ENCODE measurements around the gene CBX8. TPM values are rescaled to one million over a fixed set of nuclear protein-coding genes. Genes with fewer than 3 reads are reported as not detected.

The CBX8 gene
- total RNA-seq, 1 experiment from 2014 or later = 36.6 TPM

- Mint-ChIP-seq H3K27ac (ENCODE audit: unreplicated experiment) (no peak overlapping the region), H3K36me3 (ENCODE audit: insufficient read depth, unreplicated experiment) (no peaks in the 10 kb centered on the region), H3K4me3 (ENCODE audit: unreplicated experiment) (no peak overlapping the region), H3K4me1 (ENCODE audit: low read depth, unreplicated experiment) (no peaks in the 10 kb centered on the region), H3K27me3 (ENCODE audit: insufficient read depth, unreplicated experiment) (no peaks in the 10 kb centered on the region), H3K9me3 (ENCODE audit: unreplicated experiment) (no peaks in the 10 kb centered on the region)
- CTCF ChIA-PET = interaction anchor here (1.0 to 1.5 kb wide), 3 partner anchors 7 to 23 kb away, joined by 3 to 4 read pairs (median 4); no protein-coding TSS in a partner anchor
- BruUV-seq (replicated peaks) = no TSS peak
- intact Hi-C loops (cut with micrococcal nuclease; ENCODE audit: unreplicated experiment) = no loop called here
- H3K4me3 ChIP-seq (ENCODE audit: low read depth, low read length) = no peak overlapping the region
- DNase-seq = no peak
- no peaks in the 10 kb centered on the region for H3K27me3 ChIP-seq (replicated peaks; ENCODE audit: control insufficient read depth, insufficient read depth, low read length)
- POLR2A ChIA-PET = interaction anchor here (0.6 to 2.2 kb wide), 2 partner anchors 21 to 22 kb away, joined by 3 to 12 read pairs; partner anchors contain the start of gene CBX4
- no peaks in the 10 kb centered on the region for H3K9me3 ChIP-seq
- no peaks in the 10 kb centered on the region for H3K36me3 ChIP-seq (ENCODE audit: control insufficient read depth, insufficient read depth, low read length)
- TF ChIP-seq CTCF (IDR thresholded peaks at IDR 0.05; ENCODE audit: insufficient read depth in 1 of 2, low read depth in 1 of 2, low read length in 1 of 2, severe bottlenecking in 1 of 2, unreplicated experiment in 1 of 2) = no peak
- H3K4me1 ChIP-seq = peaks cover 20% of the 10 kb centered on the region
Observed at GRCh38 chr17:79818026-79818758, 21.3 kb upstream of the CBX8 start.

- Histone ChIP-seq H3K27me3 (replicated peaks; ENCODE audit: control insufficient read depth, insufficient read depth, low read length) (no peaks in the 10 kb centered on the region), H3K4me1 (peaks cover 39% of the 10 kb centered on the region), H3K4me3 (ENCODE audit: low read depth, low read length) (no peak overlapping the region), H3K36me3 (ENCODE audit: control insufficient read depth, insufficient read depth, low read length) (no peaks in the 10 kb centered on the region), H3K9me3 (no peaks in the 10 kb centered on the region)
- no TSS peak for BruUV-seq (replicated peaks)
- Mint-ChIP-seq H3K4me1 (ENCODE audit: low read depth, unreplicated experiment) (peaks cover 6% of the 10 kb centered on the region), H3K36me3 (ENCODE audit: insufficient read depth, unreplicated experiment) (no peaks in the 10 kb centered on the region), H3K9me3 (ENCODE audit: unreplicated experiment) (no peaks in the 10 kb centered on the region), H3K4me3 (ENCODE audit: unreplicated experiment) (peak overlapping the region; percentile 15), H3K27ac (ENCODE audit: unreplicated experiment) (no peak overlapping the region), H3K27me3 (ENCODE audit: insufficient read depth, unreplicated experiment) (no peaks in the 10 kb centered on the region)
- intact Hi-C loops (cut with micrococcal nuclease; ENCODE audit: unreplicated experiment) = no loop called here
- ChIA-PET POLR2A (interaction anchor here (0.6 kb wide), 1 partner anchor 14 kb away, joined by 3 read pairs; no protein-coding TSS in a partner anchor), CTCF (no interaction called here)
- no peak for DNase-seq
- no peak for TF ChIP-seq CTCF (IDR thresholded peaks at IDR 0.05; ENCODE audit: insufficient read depth in 1 of 2, low read depth in 1 of 2, low read length in 1 of 2, severe bottlenecking in 1 of 2, unreplicated experiment in 1 of 2)
Observed at GRCh38 chr17:79815836-79816461, 19.1 kb upstream of the CBX8 start.

GRCh38 chr17:79814974-79815835, 18.3 kb upstream of the CBX8 start:
- peak overlapping the region; percentile 65 for H3K4me3 Mint-ChIP-seq (ENCODE audit: unreplicated experiment)
- no TSS peak for BruUV-seq (replicated peaks)
- no peak for DNase-seq
- no peaks in the 10 kb centered on the region for H3K9me3 ChIP-seq
- peaks cover 39% of the 10 kb centered on the region for H3K4me1 ChIP-seq
- no peaks in the 10 kb centered on the region for H3K36me3 ChIP-seq (ENCODE audit: control insufficient read depth, insufficient read depth, low read length)
- TF ChIP-seq CTCF (IDR thresholded peaks at IDR 0.05; ENCODE audit: insufficient read depth in 1 of 2, low read depth in 1 of 2, low read length in 1 of 2, severe bottlenecking in 1 of 2, unreplicated experiment in 1 of 2) = no peak
- ChIA-PET POLR2A (interaction anchor here (0.6 kb wide), 1 partner anchor 14 kb away, joined by 3 read pairs; no protein-coding TSS in a partner anchor), CTCF (no interaction called here)
- no peaks in the 10 kb centered on the region for H3K27me3 ChIP-seq (replicated peaks; ENCODE audit: control insufficient read depth, insufficient read depth, low read length)
- intact Hi-C loops (cut with micrococcal nuclease; ENCODE audit: unreplicated experiment) = no loop called here
- no peaks in the 10 kb centered on the region for H3K27me3 Mint-ChIP-seq (ENCODE audit: insufficient read depth, unreplicated experiment)
- H3K9me3 Mint-ChIP-seq (ENCODE audit: unreplicated experiment) = no peaks in the 10 kb centered on the region
- H3K27ac Mint-ChIP-seq (ENCODE audit: unreplicated experiment) = peak overlapping the region; percentile 80
- no peak overlapping the region for H3K4me3 ChIP-seq (ENCODE audit: low read depth, low read length)
- peaks cover 6% of the 10 kb centered on the region for H3K4me1 Mint-ChIP-seq (ENCODE audit: low read depth, unreplicated experiment)
- no peaks in the 10 kb centered on the region for H3K36me3 Mint-ChIP-seq (ENCODE audit: insufficient read depth, unreplicated experiment)

All from Caco-2 (cell line).